Inflammatory macrophage treated with lipopolysaccharide for 4 hours (primary cell): ENCODE results near the gene RASSF6.
"Not testable (repeated sequence)": the region's sequence is repeated elsewhere in the genome, so short reads cannot be mapped to it uniquely, and the experiment has no call there.

Source experiments
- DNase-seq: peaks from one replicate; pipeline ENCODE4 v3.0.0-alpha.2; 2020

RASSF6 gene

GRCh38 chr4:73573794-73574528 is 46.3 kb downstream of the RASSF6 start:
- DNase-seq = peak; percentile 51

GRCh38 chr4:73550865-73551264 is 69.4 kb downstream of the RASSF6 start:
- not testable (repeated sequence) for DNase-seq

- no peak for DNase-seq
Measured at GRCh38 chr4:73544620-73545019, 75.6 kb downstream of the RASSF6 start.

- no peak for DNase-seq
Measured at GRCh38 chr4:73541251-73541650, 79.0 kb downstream of the RASSF6 start.

GRCh38 chr4:73540826-73541225 is 79.4 kb downstream of the RASSF6 start:
- no peak for DNase-seq

- no peak for DNase-seq
Measured at GRCh38 chr4:73539386-73539785, 80.8 kb downstream of the RASSF6 start.

GRCh38 chr4:73538162-73538561 is 82.1 kb downstream of the RASSF6 start:
- DNase-seq = no peak

GRCh38 chr4:73533515-73534422 is 86.5 kb downstream of the RASSF6 start:
- DNase-seq = no peak

GRCh38 chr4:73528171-73528570 is 92.1 kb downstream of the RASSF6 start:
- no peak for DNase-seq

GRCh38 chr4:73527196-73527595 is 93.0 kb downstream of the RASSF6 start:
- DNase-seq = no peak

- DNase-seq = no peak
Measured at GRCh38 chr4:73525611-73526010, 94.6 kb downstream of the RASSF6 start.

GRCh38 chr4:73523126-73523525 is 97.1 kb downstream of the RASSF6 start:
- no peak for DNase-seq
